Neutrophil (primary cell): ENCODE results near the gene EEFSEC.

ENCODE experiments used
- H3K27ac ChIP-seq: fragments of 200-600 bp; sonication (generic); 2 replicates; pipeline ENCODE4 v1.5.1; 2016; ENCODE audit warnings: mild to moderate bottlenecking, moderate library complexity
- H3K27me3 ChIP-seq: fragments of 200-600 bp; sonication (generic); 2 replicates; pipeline ENCODE4 v1.6.0; 2016; ENCODE audit warnings: mild to moderate bottlenecking
- H3K36me3 ChIP-seq: fragments of 200-600 bp; sonication (generic); 2 replicates; pipeline ENCODE4 v1.5.1; 2017
- H3K4me1 ChIP-seq, 2 experiments: fragments of 200-600 bp in 1 of 2; sonication (generic) in 1 of 2; 1 replicate in 1 of 2; 2 replicates in 1 of 2; pipeline versions ENCODE4 v1.5.1 to v1.6.1; 2013 to 2016; ENCODE audit warnings: low read depth in 1 of 2, low read length in 1 of 2, mild to moderate bottlenecking in 1 of 2, moderate library complexity in 1 of 2; ENCODE audit not compliant: control insufficient read depth in 1 of 2, insufficient read depth in 1 of 2
- H3K4me3 ChIP-seq, 2 experiments: fragments of 200-600 bp in 1 of 2; sonication (generic) in 1 of 2; 1 replicate in 1 of 2; 2 replicates in 1 of 2; pipeline ENCODE4 v1.5.1; 2013 to 2016; ENCODE audit warnings: low read depth in 1 of 2, low read length in 1 of 2, mild to moderate bottlenecking in 1 of 2, moderate library complexity in 1 of 2
- H3K9me3 ChIP-seq: fragments of 200-600 bp; sonication (generic); 2 replicates; pipeline ENCODE4 v1.5.1; 2016
- TF ChIP-seq, protein P1 (sequence below): fragments of 200-600 bp; sonication (generic); IDR thresholded peaks from 2 replicates; pipeline ENCODE4 v1.5.1; 2016; ENCODE audit warnings: antibody characterized with exemption

EEFSEC gene

DNA sequence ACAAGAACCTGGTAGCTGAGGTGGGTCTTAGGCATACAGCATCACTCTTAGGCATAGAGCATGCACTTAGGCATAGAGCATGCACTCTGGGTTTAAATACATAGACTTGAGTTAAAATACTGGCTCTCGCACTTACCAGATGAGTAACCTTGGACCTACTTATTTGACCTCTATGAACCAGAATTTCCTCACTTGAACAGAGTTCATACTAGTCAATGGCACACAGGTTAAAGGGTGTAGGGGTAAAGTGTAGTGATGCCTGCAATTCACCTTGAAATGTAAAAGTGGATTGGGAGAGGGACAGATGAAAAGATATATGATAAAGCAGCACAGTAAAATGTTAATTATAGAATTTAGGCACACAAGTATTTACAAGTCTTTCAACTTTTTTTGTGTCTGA is 31.3 kb upstream of the EEFSEC start:
- H3K4me3 ChIP-seq: no peak overlapping the region
- peaks cover 13 to 19% of the 10 kb centered on the region in 2 experiments for H3K4me1 ChIP-seq
- no peaks in the 10 kb centered on the region for H3K36me3 ChIP-seq
- no peaks in the 10 kb centered on the region for H3K9me3 ChIP-seq
- no peak overlapping the region for H3K27ac ChIP-seq
- H3K27me3 ChIP-seq: no peaks in the 10 kb centered on the region
- TF ChIP-seq, protein P1, sequence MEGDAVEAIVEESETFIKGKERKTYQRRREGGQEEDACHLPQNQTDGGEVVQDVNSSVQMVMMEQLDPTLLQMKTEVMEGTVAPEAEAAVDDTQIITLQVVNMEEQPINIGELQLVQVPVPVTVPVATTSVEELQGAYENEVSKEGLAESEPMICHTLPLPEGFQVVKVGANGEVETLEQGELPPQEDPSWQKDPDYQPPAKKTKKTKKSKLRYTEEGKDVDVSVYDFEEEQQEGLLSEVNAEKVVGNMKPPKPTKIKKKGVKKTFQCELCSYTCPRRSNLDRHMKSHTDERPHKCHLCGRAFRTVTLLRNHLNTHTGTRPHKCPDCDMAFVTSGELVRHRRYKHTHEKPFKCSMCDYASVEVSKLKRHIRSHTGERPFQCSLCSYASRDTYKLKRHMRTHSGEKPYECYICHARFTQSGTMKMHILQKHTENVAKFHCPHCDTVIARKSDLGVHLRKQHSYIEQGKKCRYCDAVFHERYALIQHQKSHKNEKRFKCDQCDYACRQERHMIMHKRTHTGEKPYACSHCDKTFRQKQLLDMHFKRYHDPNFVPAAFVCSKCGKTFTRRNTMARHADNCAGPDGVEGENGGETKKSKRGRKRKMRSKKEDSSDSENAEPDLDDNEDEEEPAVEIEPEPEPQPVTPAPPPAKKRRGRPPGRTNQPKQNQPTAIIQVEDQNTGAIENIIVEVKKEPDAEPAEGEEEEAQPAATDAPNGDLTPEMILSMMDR: no peak

DNA sequence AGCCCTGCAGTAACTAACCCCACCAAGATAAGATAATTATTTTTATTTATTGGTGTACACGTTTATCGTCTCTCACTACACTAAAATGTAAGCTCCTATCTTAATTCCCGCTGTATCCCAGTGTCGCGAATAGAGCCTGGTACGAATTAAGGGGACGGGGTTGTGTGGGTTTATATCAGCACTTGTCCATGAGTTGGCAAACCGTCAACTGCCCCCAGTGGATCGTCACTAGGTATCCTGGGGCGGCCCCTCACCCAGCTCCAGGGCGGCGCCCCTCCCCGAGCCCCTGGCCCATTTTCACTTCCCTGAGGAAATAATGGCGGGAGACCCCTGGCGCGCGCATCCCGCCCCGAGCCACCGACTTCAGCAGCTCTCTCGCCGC is 30.1 kb upstream of the EEFSEC start:
- Histone ChIP-seq H3K4me1 (peaks cover 13 to 19% of the 10 kb centered on the region in 2 experiments), H3K4me3 (peak overlapping the region; percentile 66 to 75), H3K27ac (peak overlapping the region; percentile 78), H3K36me3 (no peaks in the 10 kb centered on the region), H3K9me3 (no peaks in the 10 kb centered on the region), H3K27me3 (no peaks in the 10 kb centered on the region)
- TF ChIP-seq, protein P1: no peak

DNA sequence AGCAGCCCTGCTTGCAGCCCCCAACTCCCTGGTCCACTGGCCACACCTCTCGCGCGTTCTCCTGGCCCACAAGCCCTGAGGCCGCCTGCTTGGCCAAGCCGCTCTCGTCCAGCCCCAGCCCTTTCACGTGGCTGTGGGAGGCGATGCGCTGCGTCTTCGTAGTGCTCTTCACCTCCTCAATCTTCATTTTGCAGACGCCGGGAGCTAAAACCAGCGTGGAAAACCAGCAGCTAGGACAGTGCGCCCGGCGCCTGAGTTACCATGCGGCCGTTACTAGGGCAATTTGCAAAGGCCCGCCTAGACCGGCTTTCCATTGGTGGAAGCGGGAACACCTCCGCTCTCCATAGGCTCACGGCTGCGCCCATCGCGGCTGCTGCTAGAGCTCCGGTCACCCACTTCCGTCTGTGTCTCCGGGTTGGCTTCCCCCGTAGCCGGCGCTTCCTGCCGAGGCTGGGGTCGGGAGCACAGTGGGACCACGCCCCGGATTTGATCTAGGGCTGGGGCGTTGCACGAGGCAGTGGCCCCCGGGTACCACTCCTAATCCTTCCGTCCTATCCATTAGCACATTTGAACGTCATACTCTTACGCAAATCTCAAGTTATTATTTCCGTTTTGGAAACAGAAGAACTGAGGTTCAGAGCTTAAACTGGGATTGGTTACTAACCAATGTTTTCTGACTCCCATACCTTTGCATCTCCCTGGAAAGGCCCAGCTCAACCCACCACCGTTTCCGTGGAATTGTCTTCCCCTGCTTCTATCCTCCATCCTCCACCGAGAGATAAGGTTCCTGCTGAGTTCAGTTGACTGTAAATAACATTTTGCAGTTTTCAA is 29.5 kb upstream of the EEFSEC start, which contains the start of gene RUVBL1:
TSS of gene RUVBL1 (minus strand) at position 275 of the 831 bp plus-strand sequence. CDS start at position 187, 88 bp downstream.
- peak within 1 kb of the TSS; percentile 78 for H3K27ac ChIP-seq
- H3K36me3 ChIP-seq: no peaks in the 10 kb centered on the region
- H3K4me3 ChIP-seq: peak within 1 kb of the TSS; percentile 66 to 75
- H3K27me3 ChIP-seq: no peaks in the 10 kb centered on the region
- TF ChIP-seq, protein P1: peak; percentile 29
- H3K4me1 ChIP-seq: peaks cover 13 to 19% of the 10 kb centered on the region in 2 experiments
- H3K9me3 ChIP-seq: no peaks in the 10 kb centered on the region

DNA sequence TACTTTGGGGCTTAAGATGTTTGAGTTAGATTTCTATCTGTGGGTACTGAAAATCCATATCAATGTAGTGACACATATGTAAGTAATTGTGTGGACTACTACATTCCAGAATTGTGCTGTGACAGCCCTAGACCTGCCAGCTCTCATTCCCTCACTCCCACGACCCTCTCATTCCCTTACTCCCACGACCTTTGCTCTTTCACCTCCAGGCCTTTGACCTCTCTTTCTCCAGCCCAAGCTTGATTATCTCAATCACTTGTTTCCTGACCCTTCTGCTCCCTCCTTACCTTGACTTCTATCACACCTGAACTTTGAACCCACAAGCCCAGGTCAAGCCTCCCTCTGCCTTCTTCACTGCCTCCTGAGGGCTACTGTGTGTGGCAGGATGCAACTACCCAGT is 26.0 kb upstream of the EEFSEC start:
- peaks cover 13 to 19% of the 10 kb centered on the region in 2 experiments for H3K4me1 ChIP-seq
- no peak overlapping the region for H3K4me3 ChIP-seq
- no peaks in the 10 kb centered on the region for H3K27me3 ChIP-seq
- H3K27ac ChIP-seq: no peak overlapping the region
- TF ChIP-seq, protein P1: no peak
- H3K36me3 ChIP-seq: no peaks in the 10 kb centered on the region
- H3K9me3 ChIP-seq: no peaks in the 10 kb centered on the region

DNA sequence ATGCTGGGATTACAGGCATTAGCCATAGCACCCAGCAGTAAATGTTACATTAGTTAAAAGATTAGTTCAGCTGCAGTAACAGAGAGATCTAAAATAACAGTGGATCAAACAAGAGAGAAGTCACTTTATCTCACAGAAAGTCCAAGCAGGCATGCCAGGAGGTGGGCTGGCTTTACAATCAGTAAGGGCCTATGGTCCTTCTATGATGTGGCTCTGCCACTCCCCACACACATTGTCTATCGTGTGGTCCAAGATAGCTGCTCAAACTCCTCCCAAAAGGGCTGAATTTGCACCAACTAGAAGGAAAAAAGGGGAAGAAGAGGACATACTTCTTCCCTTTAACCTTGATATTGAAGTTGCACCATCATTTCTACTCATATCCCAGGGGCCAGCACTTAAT is 25.0 kb upstream of the EEFSEC start:
- Histone ChIP-seq H3K27ac (no peak overlapping the region), H3K27me3 (no peaks in the 10 kb centered on the region), H3K36me3 (no peaks in the 10 kb centered on the region), H3K4me3 (no peak overlapping the region), H3K4me1 (peaks cover 7 to 11% of the 10 kb centered on the region in 2 experiments), H3K9me3 (no peaks in the 10 kb centered on the region)
- TF ChIP-seq, protein P1: no peak
